Rectal smooth muscle tissue (tissue), 1 donor: ENCODE data around the gene RPRD1B.

Experiments used
- H3K27ac ChIP-seq: one replicate; pipeline ENCODE4 v1.7.0; 2013; ENCODE audit warnings: low read depth, low read length, inconsistent platforms
- H3K27me3 ChIP-seq: one replicate; pipeline ENCODE4 v1.7.0; 2013; ENCODE audit warnings: low read length; ENCODE audit not compliant: control insufficient read depth, insufficient read depth
- H3K36me3 ChIP-seq: one replicate; pipeline ENCODE4 v1.7.0; 2013; ENCODE audit warnings: low read length; ENCODE audit not compliant: control insufficient read depth, insufficient read depth
- H3K4me1 ChIP-seq: one replicate; pipeline ENCODE4 v1.7.0; 2013; ENCODE audit warnings: low read length; ENCODE audit not compliant: control insufficient read depth, insufficient read depth
- H3K4me3 ChIP-seq: one replicate; pipeline ENCODE4 v1.7.0; 2013; ENCODE audit warnings: low read length
- H3K9ac ChIP-seq: one replicate; pipeline ENCODE4 v1.7.0; 2013; ENCODE audit warnings: low read length

Gene RPRD1B

GRCh38 chr20:38135271-38135650, 101.7 kb downstream of the RPRD1B start:
- Histone ChIP-seq H3K36me3 (no peaks in the 10 kb centered on the region), H3K9ac (no peak overlapping the region), H3K27ac (no peak overlapping the region), H3K27me3 (no peaks in the 10 kb centered on the region), H3K4me1 (no peaks in the 10 kb centered on the region), H3K4me3 (no peak overlapping the region)

DNA sequence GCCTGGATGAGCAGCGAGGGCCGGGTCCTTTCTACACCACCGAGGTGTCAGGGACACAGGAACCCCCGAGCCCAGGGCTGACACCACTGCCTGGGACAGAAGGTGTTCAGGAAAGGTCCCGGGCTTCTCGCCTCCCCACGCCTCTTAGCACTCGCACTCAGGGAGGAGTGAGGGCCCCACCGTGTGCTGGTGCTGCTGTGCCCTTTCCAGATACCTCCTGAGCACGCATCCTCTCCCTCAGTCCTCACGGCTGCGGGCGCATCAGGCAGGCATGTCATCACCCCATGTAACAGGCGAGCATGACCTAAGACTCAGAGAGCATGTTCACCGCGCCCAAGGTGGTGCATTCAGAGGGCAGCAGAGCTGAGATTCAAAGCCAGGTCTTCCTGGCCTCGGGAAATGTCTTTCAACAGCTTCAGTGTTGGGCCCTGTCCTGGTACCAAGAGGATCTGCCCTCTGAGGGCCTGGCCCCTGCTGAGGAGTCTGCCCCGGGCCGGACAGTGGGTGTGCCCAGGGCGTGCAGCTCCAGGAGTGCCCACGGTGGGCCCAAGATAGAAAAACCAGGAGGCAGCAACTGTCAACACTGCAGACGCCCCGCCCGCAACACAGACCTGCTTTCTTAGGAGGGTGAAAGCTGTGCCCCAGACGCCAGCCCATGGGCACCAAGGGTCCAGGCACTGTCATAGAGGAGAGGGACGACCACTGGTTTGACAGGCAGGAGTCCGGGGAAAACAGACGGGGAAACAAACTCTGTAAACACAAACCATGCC, 102.3 kb downstream of the RPRD1B start:
- Histone ChIP-seq H3K27ac (no peak overlapping the region), H3K27me3 (no peaks in the 10 kb centered on the region), H3K4me3 (no peak overlapping the region), H3K36me3 (no peaks in the 10 kb centered on the region), H3K9ac (no peak overlapping the region), H3K4me1 (no peaks in the 10 kb centered on the region)

GRCh38 chr20:38136421-38137245, 103.1 kb downstream of the RPRD1B start:
- no peaks in the 10 kb centered on the region for H3K27me3 ChIP-seq
- H3K27ac ChIP-seq = no peak overlapping the region
- H3K36me3 ChIP-seq = no peaks in the 10 kb centered on the region
- H3K9ac ChIP-seq = no peak overlapping the region
- H3K4me1 ChIP-seq = no peaks in the 10 kb centered on the region
- no peak overlapping the region for H3K4me3 ChIP-seq

DNA sequence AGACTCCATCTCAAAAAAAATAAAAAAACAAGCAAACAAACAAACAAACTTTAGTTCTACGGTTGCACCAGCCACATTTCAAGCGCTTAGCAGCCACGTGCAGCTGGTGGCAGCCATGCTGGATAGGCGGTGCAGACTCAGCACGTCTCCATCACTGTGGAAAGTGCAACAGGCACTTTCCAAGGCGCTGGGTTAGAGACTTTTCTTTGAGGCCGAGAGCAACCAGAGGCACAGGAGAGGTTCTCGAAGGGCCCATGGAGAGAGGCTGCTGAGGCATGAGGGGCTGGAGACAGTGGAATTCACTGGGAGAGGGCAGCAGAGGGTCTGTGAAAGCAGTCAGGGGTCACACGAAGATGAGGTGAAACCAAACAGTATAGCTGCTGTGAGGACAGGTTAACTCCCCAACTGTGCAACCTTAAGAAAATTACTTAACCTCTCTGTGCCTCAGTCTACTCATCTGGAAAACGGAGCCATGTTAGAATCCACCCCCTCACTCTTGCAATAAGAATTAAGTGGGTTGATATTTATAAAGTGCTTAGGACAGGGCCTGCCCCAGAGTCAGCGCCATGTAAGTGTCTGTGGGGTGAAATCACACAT, 104.0 kb downstream of the RPRD1B start:
- Histone ChIP-seq H3K4me3 (no peak overlapping the region), H3K9ac (no peak overlapping the region), H3K27me3 (no peaks in the 10 kb centered on the region), H3K4me1 (no peaks in the 10 kb centered on the region), H3K36me3 (no peaks in the 10 kb centered on the region), H3K27ac (no peak overlapping the region)

DNA sequence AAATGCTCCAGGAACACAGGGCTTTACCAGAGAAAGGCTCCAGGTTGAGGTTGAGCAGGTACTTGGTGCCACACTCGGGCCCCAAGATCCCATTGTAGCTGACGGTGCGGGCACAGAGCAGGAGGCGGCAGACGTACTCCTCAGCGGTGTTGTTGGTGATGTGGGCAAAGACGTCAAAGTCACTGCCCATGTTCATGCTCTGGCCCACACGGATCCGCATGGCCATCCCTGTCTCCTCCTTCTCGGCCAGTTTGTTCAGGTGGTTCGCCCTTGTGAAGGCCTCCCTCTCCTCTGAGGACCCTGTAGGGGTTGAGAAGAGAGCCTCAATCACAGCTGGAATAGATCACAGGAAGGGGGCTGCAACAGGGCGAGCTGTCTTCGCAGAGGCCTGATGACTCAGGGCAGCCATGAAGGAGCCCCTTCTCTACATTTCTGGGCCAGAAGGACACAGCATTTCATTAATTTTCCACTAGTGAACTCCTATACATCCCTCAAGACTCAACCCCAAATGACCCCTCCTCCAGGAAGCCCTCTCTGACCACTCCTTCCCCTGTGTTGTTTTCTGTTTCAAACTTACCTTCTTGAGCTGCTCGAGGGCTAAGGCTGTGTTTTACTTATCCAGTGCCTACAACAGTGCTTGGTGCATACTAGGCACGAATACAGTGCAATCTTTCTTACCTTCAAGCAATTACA, 104.7 kb downstream of the RPRD1B start:
- H3K27me3 ChIP-seq = no peaks in the 10 kb centered on the region
- H3K4me1 ChIP-seq = no peaks in the 10 kb centered on the region
- H3K27ac ChIP-seq = no peak overlapping the region
- no peak overlapping the region for H3K4me3 ChIP-seq
- H3K36me3 ChIP-seq = no peaks in the 10 kb centered on the region
- no peak overlapping the region for H3K9ac ChIP-seq

- H3K9ac ChIP-seq = no peak overlapping the region
- H3K27me3 ChIP-seq = no peaks in the 10 kb centered on the region
- H3K4me3 ChIP-seq = no peak overlapping the region
- H3K36me3 ChIP-seq = no peaks in the 10 kb centered on the region
- peaks cover 7% of the 10 kb centered on the region for H3K4me1 ChIP-seq
- H3K27ac ChIP-seq = no peak overlapping the region
These were observed 105.8 kb downstream of the RPRD1B start for GRCh38 chr20:38139156-38139912.

- H3K4me1 ChIP-seq = peaks cover 7% of the 10 kb centered on the region
- H3K36me3 ChIP-seq = no peaks in the 10 kb centered on the region
- H3K9ac ChIP-seq = no peak overlapping the region
- H3K27me3 ChIP-seq = no peaks in the 10 kb centered on the region
- no peak overlapping the region for H3K27ac ChIP-seq
- no peak overlapping the region for H3K4me3 ChIP-seq
These were observed 106.6 kb downstream of the RPRD1B start for GRCh38 chr20:38139977-38140753.

- Histone ChIP-seq H3K4me1 (peaks cover 7% of the 10 kb centered on the region), H3K36me3 (no peaks in the 10 kb centered on the region), H3K4me3 (no peak overlapping the region), H3K27me3 (no peaks in the 10 kb centered on the region), H3K27ac (no peak overlapping the region), H3K9ac (no peak overlapping the region)
These were observed 107.8 kb downstream of the RPRD1B start for GRCh38 chr20:38141204-38141888.
